ENCODE results near the gene PIK3CD. TPM values are rescaled to one million over a fixed set of nuclear protein-coding genes. Genes with fewer than 3 reads are reported as not detected.
"Not testable (repeated sequence)": the region's sequence is repeated elsewhere in the genome, so short reads cannot be mapped to it uniquely, and the experiment has no call there.

The PIK3CD gene
- total RNA-seq, 1 donor from 2014 or later = 15.7 TPM

GRCh38 chr1:9624081-9624480 lies 27.4 kb upstream of the PIK3CD start:
- H3K27me3 Mint-ChIP-seq = peaks cover 25% of the 10 kb centered on the region
- DNase-seq (ENCODE audit: low spot score, unreplicated experiment) = no peak
- no peaks in the 10 kb centered on the region for H3K9me3 Mint-ChIP-seq (ENCODE audit: low read depth)
- H3K4me3 Mint-ChIP-seq (ENCODE audit: low read depth) = no peak overlapping the region
- no peaks in the 10 kb centered on the region for H3K4me1 Mint-ChIP-seq (ENCODE audit: low read depth)
- no peak overlapping the region for H3K27ac Mint-ChIP-seq
- TF ChIP-seq, protein P1, sequence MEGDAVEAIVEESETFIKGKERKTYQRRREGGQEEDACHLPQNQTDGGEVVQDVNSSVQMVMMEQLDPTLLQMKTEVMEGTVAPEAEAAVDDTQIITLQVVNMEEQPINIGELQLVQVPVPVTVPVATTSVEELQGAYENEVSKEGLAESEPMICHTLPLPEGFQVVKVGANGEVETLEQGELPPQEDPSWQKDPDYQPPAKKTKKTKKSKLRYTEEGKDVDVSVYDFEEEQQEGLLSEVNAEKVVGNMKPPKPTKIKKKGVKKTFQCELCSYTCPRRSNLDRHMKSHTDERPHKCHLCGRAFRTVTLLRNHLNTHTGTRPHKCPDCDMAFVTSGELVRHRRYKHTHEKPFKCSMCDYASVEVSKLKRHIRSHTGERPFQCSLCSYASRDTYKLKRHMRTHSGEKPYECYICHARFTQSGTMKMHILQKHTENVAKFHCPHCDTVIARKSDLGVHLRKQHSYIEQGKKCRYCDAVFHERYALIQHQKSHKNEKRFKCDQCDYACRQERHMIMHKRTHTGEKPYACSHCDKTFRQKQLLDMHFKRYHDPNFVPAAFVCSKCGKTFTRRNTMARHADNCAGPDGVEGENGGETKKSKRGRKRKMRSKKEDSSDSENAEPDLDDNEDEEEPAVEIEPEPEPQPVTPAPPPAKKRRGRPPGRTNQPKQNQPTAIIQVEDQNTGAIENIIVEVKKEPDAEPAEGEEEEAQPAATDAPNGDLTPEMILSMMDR (IDR thresholded peaks at IDR 0.05; ENCODE audit: unreplicated experiment) = no peak
- H3K36me3 Mint-ChIP-seq (ENCODE audit: insufficient read depth) = no peaks in the 10 kb centered on the region

DNA sequence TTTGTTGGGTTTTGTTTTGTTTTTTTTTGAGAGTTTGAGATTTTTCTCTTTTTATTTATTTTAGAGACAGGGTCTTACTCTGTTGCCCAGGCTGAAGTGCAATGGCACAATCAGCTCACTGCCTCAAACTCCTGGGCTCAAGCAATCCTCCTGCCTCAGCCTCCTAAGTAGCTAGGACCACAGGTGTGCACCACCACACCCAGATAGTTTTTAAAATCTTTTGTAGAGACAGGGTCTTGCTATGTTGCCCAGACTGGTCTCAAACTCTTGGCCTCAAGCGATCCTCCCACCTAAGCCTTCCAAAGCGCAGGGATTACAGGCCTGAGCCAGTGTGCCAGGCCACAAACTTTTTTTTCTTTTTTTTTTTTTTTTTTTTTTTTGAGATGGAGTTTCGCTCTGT lies 26.5 kb upstream of the PIK3CD start:
- H3K9me3 Mint-ChIP-seq (ENCODE audit: low read depth); DNase-seq (ENCODE audit: low spot score, unreplicated experiment); H3K4me3 Mint-ChIP-seq (ENCODE audit: low read depth); H3K36me3 Mint-ChIP-seq (ENCODE audit: insufficient read depth); H3K4me1 Mint-ChIP-seq (ENCODE audit: low read depth); H3K27ac Mint-ChIP-seq: not testable (repeated sequence)
- peaks cover 23% of the 10 kb centered on the region for H3K27me3 Mint-ChIP-seq

GRCh38 chr1:9626201-9626608 lies 25.3 kb upstream of the PIK3CD start:
- no peak overlapping the region for H3K4me3 Mint-ChIP-seq (ENCODE audit: low read depth)
- no peak for DNase-seq (ENCODE audit: low spot score, unreplicated experiment)
- no peaks in the 10 kb centered on the region for H3K9me3 Mint-ChIP-seq (ENCODE audit: low read depth)
- peaks cover 27% of the 10 kb centered on the region for H3K27me3 Mint-ChIP-seq
- TF ChIP-seq, protein P1 (IDR thresholded peaks at IDR 0.05; ENCODE audit: unreplicated experiment) = no peak
- no peaks in the 10 kb centered on the region for H3K4me1 Mint-ChIP-seq (ENCODE audit: low read depth)
- no peaks in the 10 kb centered on the region for H3K36me3 Mint-ChIP-seq (ENCODE audit: insufficient read depth)
- H3K27ac Mint-ChIP-seq = no peak overlapping the region

- no peaks in the 10 kb centered on the region for H3K36me3 Mint-ChIP-seq (ENCODE audit: insufficient read depth)
- DNase-seq (ENCODE audit: low spot score, unreplicated experiment) = no peak
Observed at GRCh38 chr1:9628541-9629444, 22.7 kb upstream of the PIK3CD start.

GRCh38 chr1:9629445-9630201 lies 21.9 kb upstream of the PIK3CD start:
- TF ChIP-seq, protein P1 (IDR thresholded peaks at IDR 0.05; ENCODE audit: unreplicated experiment) = no peak
- Mint-ChIP-seq H3K4me1 (ENCODE audit: low read depth) (no peaks in the 10 kb centered on the region), H3K36me3 (ENCODE audit: insufficient read depth) (no peaks in the 10 kb centered on the region), H3K27me3 (peaks cover 24% of the 10 kb centered on the region), H3K27ac (no peak overlapping the region), H3K9me3 (ENCODE audit: low read depth) (no peaks in the 10 kb centered on the region), H3K4me3 (ENCODE audit: low read depth) (no peak overlapping the region)
- no peak for DNase-seq (ENCODE audit: low spot score, unreplicated experiment)

More at GRCh38 chr1:9628541-9629444, 22.7 kb upstream of the PIK3CD start:
- no peak overlapping the region for H3K27ac Mint-ChIP-seq
- no peak overlapping the region for H3K4me3 Mint-ChIP-seq (ENCODE audit: low read depth)
- TF ChIP-seq, protein P1 (IDR thresholded peaks at IDR 0.05; ENCODE audit: unreplicated experiment) = no peak
- H3K9me3 Mint-ChIP-seq (ENCODE audit: low read depth) = no peaks in the 10 kb centered on the region
- H3K4me1 Mint-ChIP-seq (ENCODE audit: low read depth) = no peaks in the 10 kb centered on the region
- H3K27me3 Mint-ChIP-seq = peaks cover 27% of the 10 kb centered on the region
